ENCODE results near the gene SEMA6A. TPM values are rescaled to one million over a fixed set of nuclear protein-coding genes. Genes with fewer than 3 reads are reported as not detected.

Gene SEMA6A
- total and polyA plus RNA-seq, 4 donors = 3.7 to 11.4 (median 5.6) TPM

DNA sequence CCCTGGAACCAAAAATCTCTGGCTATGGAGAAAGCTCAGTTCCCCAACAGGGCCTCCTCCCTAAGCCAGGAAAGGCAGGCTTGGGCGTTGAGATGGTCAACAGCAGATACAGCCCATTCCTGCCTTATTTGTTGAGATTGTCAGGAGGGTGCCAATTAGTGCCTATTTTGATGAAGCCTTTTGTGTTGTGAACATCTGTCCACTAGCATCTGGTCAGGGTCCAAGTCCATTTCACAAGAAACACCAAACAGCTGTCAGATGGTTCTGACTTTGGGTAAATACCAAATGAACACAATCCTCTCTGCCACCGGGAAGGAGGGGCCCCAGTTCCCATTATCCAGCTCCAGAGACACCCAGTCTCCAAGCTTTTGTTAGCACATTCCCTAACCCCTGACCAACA, 19.9 kb downstream of the SEMA6A start:
- H3K27ac ChIP-seq (ENCODE audit: low read depth in 1 of 2, low read length in 2 of 2) = no peak overlapping the region
- DNase-seq (ENCODE audit: low spot score) = no peak
- H3K4me3 ChIP-seq (ENCODE audit: low read depth in 1 of 3, low read length in 3 of 3) = no peak overlapping the region
- no peak overlapping the region for H3K9ac ChIP-seq (ENCODE audit: low read depth in 1 of 2, low read length in 2 of 2)
- H3K4me1 ChIP-seq (ENCODE audit: control insufficient read depth in 4 of 4, insufficient read depth in 4 of 4, low read length in 3 of 4) = no peaks in the 10 kb centered on the region
- H3K9me3 ChIP-seq (ENCODE audit: control insufficient read depth in 4 of 4, low read length in 3 of 4) = no peaks in the 10 kb centered on the region
- H3K36me3 ChIP-seq (ENCODE audit: control insufficient read depth in 4 of 4, insufficient read depth in 3 of 4, low read depth in 1 of 4, low read length in 3 of 4) = no peaks in the 10 kb centered on the region
- WGBS = 67% methylated on average over 2 of the region's 2 CpGs
- H3K27me3 ChIP-seq (ENCODE audit: control insufficient read depth in 4 of 4, insufficient read depth in 4 of 4, low read length in 3 of 4) = no peaks in the 10 kb centered on the region
- TF ChIP-seq RXRA (IDR thresholded peaks at IDR 0.05) = no peak
- no peak for TF ChIP-seq NR2F2 (IDR thresholded peaks at IDR 0.05)
- TF ChIP-seq FOXA2 (IDR thresholded peaks at IDR 0.05) = no peak
- TF ChIP-seq, protein P1, sequence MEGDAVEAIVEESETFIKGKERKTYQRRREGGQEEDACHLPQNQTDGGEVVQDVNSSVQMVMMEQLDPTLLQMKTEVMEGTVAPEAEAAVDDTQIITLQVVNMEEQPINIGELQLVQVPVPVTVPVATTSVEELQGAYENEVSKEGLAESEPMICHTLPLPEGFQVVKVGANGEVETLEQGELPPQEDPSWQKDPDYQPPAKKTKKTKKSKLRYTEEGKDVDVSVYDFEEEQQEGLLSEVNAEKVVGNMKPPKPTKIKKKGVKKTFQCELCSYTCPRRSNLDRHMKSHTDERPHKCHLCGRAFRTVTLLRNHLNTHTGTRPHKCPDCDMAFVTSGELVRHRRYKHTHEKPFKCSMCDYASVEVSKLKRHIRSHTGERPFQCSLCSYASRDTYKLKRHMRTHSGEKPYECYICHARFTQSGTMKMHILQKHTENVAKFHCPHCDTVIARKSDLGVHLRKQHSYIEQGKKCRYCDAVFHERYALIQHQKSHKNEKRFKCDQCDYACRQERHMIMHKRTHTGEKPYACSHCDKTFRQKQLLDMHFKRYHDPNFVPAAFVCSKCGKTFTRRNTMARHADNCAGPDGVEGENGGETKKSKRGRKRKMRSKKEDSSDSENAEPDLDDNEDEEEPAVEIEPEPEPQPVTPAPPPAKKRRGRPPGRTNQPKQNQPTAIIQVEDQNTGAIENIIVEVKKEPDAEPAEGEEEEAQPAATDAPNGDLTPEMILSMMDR (IDR thresholded peaks at IDR 0.05; ENCODE audit: low read depth, low read length, missing input control) = no peak
- TF ChIP-seq, protein P2, sequence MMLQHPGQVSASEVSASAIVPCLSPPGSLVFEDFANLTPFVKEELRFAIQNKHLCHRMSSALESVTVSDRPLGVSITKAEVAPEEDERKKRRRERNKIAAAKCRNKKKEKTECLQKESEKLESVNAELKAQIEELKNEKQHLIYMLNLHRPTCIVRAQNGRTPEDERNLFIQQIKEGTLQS (IDR thresholded peaks at IDR 0.05) = no peak
- TF ChIP-seq TAF1 (conservative IDR thresholded peaks at IDR 0.05) = no peak
- TF ChIP-seq EGR1 (IDR thresholded peaks at IDR 0.05; ENCODE audit: low read depth in 2 of 2) = no peak
- TF ChIP-seq, protein P3, sequence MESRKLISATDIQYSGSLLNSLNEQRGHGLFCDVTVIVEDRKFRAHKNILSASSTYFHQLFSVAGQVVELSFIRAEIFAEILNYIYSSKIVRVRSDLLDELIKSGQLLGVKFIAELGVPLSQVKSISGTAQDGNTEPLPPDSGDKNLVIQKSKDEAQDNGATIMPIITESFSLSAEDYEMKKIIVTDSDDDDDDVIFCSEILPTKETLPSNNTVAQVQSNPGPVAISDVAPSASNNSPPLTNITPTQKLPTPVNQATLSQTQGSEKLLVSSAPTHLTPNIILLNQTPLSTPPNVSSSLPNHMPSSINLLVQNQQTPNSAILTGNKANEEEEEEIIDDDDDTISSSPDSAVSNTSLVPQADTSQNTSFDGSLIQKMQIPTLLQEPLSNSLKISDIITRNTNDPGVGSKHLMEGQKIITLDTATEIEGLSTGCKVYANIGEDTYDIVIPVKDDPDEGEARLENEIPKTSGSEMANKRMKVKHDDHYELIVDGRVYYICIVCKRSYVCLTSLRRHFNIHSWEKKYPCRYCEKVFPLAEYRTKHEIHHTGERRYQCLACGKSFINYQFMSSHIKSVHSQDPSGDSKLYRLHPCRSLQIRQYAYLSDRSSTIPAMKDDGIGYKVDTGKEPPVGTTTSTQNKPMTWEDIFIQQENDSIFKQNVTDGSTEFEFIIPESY (IDR thresholded peaks at IDR 0.05) = no peak
- no peak for TF ChIP-seq FOXA1 (IDR thresholded peaks at IDR 0.05)
- TF ChIP-seq, protein P4, sequence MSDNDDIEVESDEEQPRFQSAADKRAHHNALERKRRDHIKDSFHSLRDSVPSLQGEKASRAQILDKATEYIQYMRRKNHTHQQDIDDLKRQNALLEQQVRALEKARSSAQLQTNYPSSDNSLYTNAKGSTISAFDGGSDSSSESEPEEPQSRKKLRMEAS (IDR thresholded peaks at IDR 0.05) = no peak
- no peak for TF ChIP-seq SP1 (IDR thresholded peaks at IDR 0.05)
- TF ChIP-seq JUND (IDR thresholded peaks at IDR 0.05) = no peak
- no peak for TF ChIP-seq RAD21 (IDR thresholded peaks at IDR 0.05)
- TF ChIP-seq, protein P5, sequence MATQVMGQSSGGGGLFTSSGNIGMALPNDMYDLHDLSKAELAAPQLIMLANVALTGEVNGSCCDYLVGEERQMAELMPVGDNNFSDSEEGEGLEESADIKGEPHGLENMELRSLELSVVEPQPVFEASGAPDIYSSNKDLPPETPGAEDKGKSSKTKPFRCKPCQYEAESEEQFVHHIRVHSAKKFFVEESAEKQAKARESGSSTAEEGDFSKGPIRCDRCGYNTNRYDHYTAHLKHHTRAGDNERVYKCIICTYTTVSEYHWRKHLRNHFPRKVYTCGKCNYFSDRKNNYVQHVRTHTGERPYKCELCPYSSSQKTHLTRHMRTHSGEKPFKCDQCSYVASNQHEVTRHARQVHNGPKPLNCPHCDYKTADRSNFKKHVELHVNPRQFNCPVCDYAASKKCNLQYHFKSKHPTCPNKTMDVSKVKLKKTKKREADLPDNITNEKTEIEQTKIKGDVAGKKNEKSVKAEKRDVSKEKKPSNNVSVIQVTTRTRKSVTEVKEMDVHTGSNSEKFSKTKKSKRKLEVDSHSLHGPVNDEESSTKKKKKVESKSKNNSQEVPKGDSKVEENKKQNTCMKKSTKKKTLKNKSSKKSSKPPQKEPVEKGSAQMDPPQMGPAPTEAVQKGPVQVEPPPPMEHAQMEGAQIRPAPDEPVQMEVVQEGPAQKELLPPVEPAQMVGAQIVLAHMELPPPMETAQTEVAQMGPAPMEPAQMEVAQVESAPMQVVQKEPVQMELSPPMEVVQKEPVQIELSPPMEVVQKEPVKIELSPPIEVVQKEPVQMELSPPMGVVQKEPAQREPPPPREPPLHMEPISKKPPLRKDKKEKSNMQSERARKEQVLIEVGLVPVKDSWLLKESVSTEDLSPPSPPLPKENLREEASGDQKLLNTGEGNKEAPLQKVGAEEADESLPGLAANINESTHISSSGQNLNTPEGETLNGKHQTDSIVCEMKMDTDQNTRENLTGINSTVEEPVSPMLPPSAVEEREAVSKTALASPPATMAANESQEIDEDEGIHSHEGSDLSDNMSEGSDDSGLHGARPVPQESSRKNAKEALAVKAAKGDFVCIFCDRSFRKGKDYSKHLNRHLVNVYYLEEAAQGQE (IDR thresholded peaks at IDR 0.05) = no peak
- TF ChIP-seq GABPA (IDR thresholded peaks at IDR 0.05 in 1 of 2, conservative IDR thresholded peaks at IDR 0.05 in 1 of 2) = no peak

DNA sequence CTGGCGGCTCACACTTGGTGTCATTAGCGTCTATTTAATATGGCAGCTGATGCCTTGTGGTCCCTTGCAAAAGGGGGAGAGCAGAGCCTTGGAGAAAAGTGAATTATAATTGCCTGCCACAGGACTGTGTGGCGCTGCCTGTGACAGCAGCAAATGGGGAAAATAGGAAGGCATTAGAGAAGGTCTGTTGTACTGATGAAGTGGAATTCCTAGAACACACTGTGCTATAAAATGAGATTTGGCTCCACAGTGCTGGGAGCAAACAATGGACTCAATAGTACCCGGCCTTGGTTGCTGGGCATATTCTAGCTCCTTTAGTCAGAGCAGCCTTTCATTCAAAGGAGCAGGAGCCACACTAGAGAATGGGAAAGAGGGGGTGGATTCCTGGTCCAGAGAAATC, 21.3 kb downstream of the SEMA6A start:
- no peak for TF ChIP-seq HNF4A (conservative IDR thresholded peaks at IDR 0.05)
- TF ChIP-seq RAD21 (IDR thresholded peaks at IDR 0.05) = no peak
- TF ChIP-seq YY1 (IDR thresholded peaks at IDR 0.05) = no peak
- TF ChIP-seq, protein P2 (IDR thresholded peaks at IDR 0.05) = no peak
- TF ChIP-seq, protein P4 (IDR thresholded peaks at IDR 0.05) = no peak
- no peak for TF ChIP-seq RXRA (IDR thresholded peaks at IDR 0.05)
- TF ChIP-seq, protein P5 (IDR thresholded peaks at IDR 0.05) = no peak
- H3K4me1 ChIP-seq (ENCODE audit: control insufficient read depth in 4 of 4, insufficient read depth in 4 of 4, low read length in 3 of 4) = no peaks in the 10 kb centered on the region
- WGBS = 88% methylated on average over 4 of the region's 4 CpGs
- H3K4me3 ChIP-seq (ENCODE audit: low read depth in 1 of 3, low read length in 3 of 3) = no peak overlapping the region
- H3K27ac ChIP-seq (ENCODE audit: low read depth in 1 of 2, low read length in 2 of 2) = no peak overlapping the region
- H3K27me3 ChIP-seq (ENCODE audit: control insufficient read depth in 4 of 4, insufficient read depth in 4 of 4, low read length in 3 of 4) = no peaks in the 10 kb centered on the region
- no peak overlapping the region for H3K9ac ChIP-seq (ENCODE audit: low read depth in 1 of 2, low read length in 2 of 2)
- no peaks in the 10 kb centered on the region for H3K36me3 ChIP-seq (ENCODE audit: control insufficient read depth in 4 of 4, insufficient read depth in 3 of 4, low read depth in 1 of 4, low read length in 3 of 4)
- DNase-seq (ENCODE audit: low spot score) = no peak
- no peaks in the 10 kb centered on the region for H3K9me3 ChIP-seq (ENCODE audit: control insufficient read depth in 4 of 4, low read length in 3 of 4)

All from liver (tissue), 9 donors.